Measurements from ENCODE around the gene STRA6.

Gene STRA6

GRCh38 chr15:74184582-74185091 lies 17.9 kb downstream of the STRA6 start:
- TF ChIP-seq CTCF (IDR thresholded peaks at IDR 0.05; ENCODE audit: control insufficient read depth, insufficient read depth, low read depth, low read length, missing control alignments), result no peak
- DNase-seq (ENCODE audit: low read depth), result no peak
- H3K4me3 ChIP-seq (ENCODE audit: control insufficient read depth, low read depth, low read length), result no peak overlapping the region

GRCh38 chr15:74182131-74182530 lies 20.5 kb downstream of the STRA6 start:
- no peak for DNase-seq (ENCODE audit: low read depth)
- H3K4me3 ChIP-seq (ENCODE audit: control insufficient read depth, low read depth, low read length), result no peak overlapping the region
- no peak for TF ChIP-seq CTCF (IDR thresholded peaks at IDR 0.05; ENCODE audit: control insufficient read depth, insufficient read depth, low read depth, low read length, missing control alignments)

GRCh38 chr15:74180881-74181602 lies 21.5 kb downstream of the STRA6 start:
- H3K4me3 ChIP-seq (ENCODE audit: control insufficient read depth, low read depth, low read length), result no peak overlapping the region
- DNase-seq (ENCODE audit: low read depth), result no peak
- no peak for TF ChIP-seq CTCF (IDR thresholded peaks at IDR 0.05; ENCODE audit: control insufficient read depth, insufficient read depth, low read depth, low read length, missing control alignments)

- no peak for TF ChIP-seq CTCF (IDR thresholded peaks at IDR 0.05; ENCODE audit: control insufficient read depth, insufficient read depth, low read depth, low read length, missing control alignments)
- no peak for DNase-seq (ENCODE audit: low read depth)
- peak overlapping the region; percentile 7; the same call in 1 of the 2 replicates for H3K4me3 ChIP-seq (ENCODE audit: control insufficient read depth, low read depth, low read length)
Measured at GRCh38 chr15:74179983-74180880, 22.4 kb downstream of the STRA6 start.

GRCh38 chr15:74179101-74179841 lies 23.3 kb downstream of the STRA6 start:
- H3K4me3 ChIP-seq (ENCODE audit: control insufficient read depth, low read depth, low read length), result no peak overlapping the region
- DNase-seq (ENCODE audit: low read depth), result peak; percentile 93
- TF ChIP-seq CTCF (IDR thresholded peaks at IDR 0.05; ENCODE audit: control insufficient read depth, insufficient read depth, low read depth, low read length, missing control alignments), result no peak
